SK-N-SH treated with all-trans-retinoic acid at 6 μM for 48 hours (cell line): Measurements from ENCODE around the gene FAM184A.

ENCODE experiments used
- ATAC-seq: fragments of 200-7000 bp; cut with Tn5 transposase; 3 replicates; pipeline ENCODE4 v1.9.1; 2020; ENCODE audit warnings: mild to moderate bottlenecking, moderate library complexity
- ARNTL ChIP-seq: fragments of 450-650 bp; formaldehyde crosslinking; IDR thresholded peaks from 2 replicates; pipeline ENCODE4 v1.5.0; 2020; ENCODE audit warnings: low read depth, mild to moderate bottlenecking, moderate library complexity, borderline replicate concordance
- BACH2 ChIP-seq: fragments of 250-450 bp; sonication (Bioruptor Pico); IDR thresholded peaks from 2 replicates; pipeline ENCODE4 v1.9.0; 2021; ENCODE audit warnings: mild to moderate bottlenecking, borderline replicate concordance
- ESRRG ChIP-seq: fragments of 250-450 bp; sonication (Bioruptor Pico); IDR thresholded peaks from 2 replicates; pipeline ENCODE4 v1.6.1; 2021; ENCODE audit warnings: mild to moderate bottlenecking
- GLIS3 ChIP-seq: fragments of 250-450 bp; sonication (Bioruptor Pico); IDR thresholded peaks from 2 replicates; pipeline ENCODE4 v1.5.0; 2020; ENCODE audit warnings: mild to moderate bottlenecking, moderate library complexity
- ISL1 ChIP-seq: fragments of 250-450 bp; sonication (Bioruptor Pico); IDR thresholded peaks from 2 replicates; pipeline ENCODE4 v2.1.2; 2022; ENCODE audit warnings: mild to moderate bottlenecking, moderate library complexity
- OSR1 ChIP-seq: fragments of 250-450 bp; sonication (Bioruptor Pico); IDR thresholded peaks from 2 replicates; pipeline ENCODE4 v1.8.0; 2022; ENCODE audit warnings: moderate library complexity, mild to moderate bottlenecking, inconsistent platforms
- PPARA ChIP-seq: fragments of 250-450 bp; sonication (Bioruptor Pico); IDR thresholded peaks from 2 replicates; pipeline ENCODE4 v1.5.0; 2020; ENCODE audit warnings: mild to moderate bottlenecking, borderline replicate concordance
- RARB ChIP-seq: fragments of 250-450 bp; sonication (Bioruptor Pico); IDR thresholded peaks from 2 replicates; pipeline ENCODE4 v1.8.0; 2021; ENCODE audit warnings: mild to moderate bottlenecking, moderate library complexity
- SNAI2 ChIP-seq: fragments of 250-450 bp; sonication (Bioruptor Pico); IDR thresholded peaks from 2 replicates; pipeline ENCODE4 v1.5.0; 2020; ENCODE audit warnings: mild to moderate bottlenecking, moderate library complexity
- TCF4 ChIP-seq: fragments of 250-450 bp; sonication (Bioruptor Pico); IDR thresholded peaks from 2 replicates; pipeline ENCODE4 v1.8.0; 2021; ENCODE audit warnings: mild to moderate bottlenecking, moderate library complexity, borderline replicate concordance
- ZC3H10 ChIP-seq: fragments of 250-450 bp; sonication (Bioruptor Pico); IDR thresholded peaks from 2 replicates; pipeline ENCODE4 v1.5.1; 2021; ENCODE audit warnings: mild to moderate bottlenecking, moderate library complexity
- ZFP3 ChIP-seq: fragments of 250-450 bp; sonication (Bioruptor Pico); IDR thresholded peaks from 2 replicates; pipeline ENCODE4 v1.5.0; 2020; ENCODE audit warnings: mild to moderate bottlenecking, moderate library complexity
- ZFP30 ChIP-seq: fragments of 450-650 bp; formaldehyde crosslinking; IDR thresholded peaks from 2 replicates; pipeline ENCODE4 v1.5.0; 2022; ENCODE audit warnings: mild to moderate bottlenecking, moderate library complexity
- ZNF565 ChIP-seq: fragments of 450-650 bp; formaldehyde crosslinking; conservative IDR thresholded peaks from 2 replicates; pipeline ENCODE4 v1.5.0; 2020; ENCODE audit warnings: low read depth, mild to moderate bottlenecking, moderate library complexity
- ZNF70 ChIP-seq: fragments of 450-650 bp; formaldehyde crosslinking; IDR thresholded peaks from 2 replicates; pipeline ENCODE4 v1.5.0; 2020; ENCODE audit warnings: mild to moderate bottlenecking, moderate library complexity
- ZNF8 ChIP-seq: fragments of 450-650 bp; formaldehyde crosslinking; IDR thresholded peaks from 2 replicates; pipeline ENCODE4 v1.5.0; 2020; ENCODE audit warnings: mild to moderate bottlenecking, moderate library complexity
- TF ChIP-seq, protein P1 (sequence below): fragments of 250-450 bp; sonication (Bioruptor Pico); IDR thresholded peaks from 2 replicates; pipeline ENCODE4 v1.8.0; 2020; ENCODE audit warnings: mild to moderate bottlenecking, moderate library complexity, borderline replicate concordance
- TF ChIP-seq, protein P2 (sequence below): fragments of 250-450 bp; sonication (Bioruptor Pico); IDR thresholded peaks from 2 replicates; pipeline ENCODE4 v1.5.1; 2021; ENCODE audit warnings: mild to moderate bottlenecking, moderate library complexity
- TF ChIP-seq, protein P3 (sequence below): fragments of 250-450 bp; sonication (Bioruptor Pico); IDR thresholded peaks from 2 replicates; pipeline ENCODE4 v1.8.0; 2021; ENCODE audit warnings: low read depth, mild to moderate bottlenecking, moderate library complexity, borderline replicate concordance
- TF ChIP-seq, protein P4 (sequence below): fragments of 250-450 bp; sonication (Bioruptor Pico); IDR thresholded peaks from 2 replicates; pipeline ENCODE4 v1.5.0; 2020; ENCODE audit warnings: mild to moderate bottlenecking, moderate library complexity
- TF ChIP-seq, protein P5 (sequence below): fragments of 250-450 bp; sonication (Bioruptor Pico); IDR thresholded peaks from 2 replicates; pipeline ENCODE4 v1.5.1; 2020; ENCODE audit warnings: low read depth, mild to moderate bottlenecking, moderate library complexity

FAM184A gene

DNA sequence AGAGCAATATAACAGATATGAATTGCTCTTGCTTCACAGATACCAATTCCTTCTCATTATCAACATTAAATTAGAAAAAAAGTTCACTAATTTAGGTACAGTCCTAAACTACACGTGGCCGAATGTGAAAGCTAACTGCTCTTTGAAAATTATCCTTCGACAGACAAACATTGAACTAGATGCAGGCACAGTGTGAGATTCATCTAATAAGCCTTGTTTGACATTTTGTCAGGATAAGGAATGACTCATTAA, 1.1 kb downstream of the FAM184A start:
- no peak for TF ChIP-seq ZNF8
- no peak for TF ChIP-seq ZNF70
- no peak for TF ChIP-seq RARB (CRISPR knock-in tag)
- no peak for TF ChIP-seq ZNF565
- TF ChIP-seq TCF4, result no peak
- no peak for TF ChIP-seq ISL1 (CRISPR knock-in tag)
- no peak for TF ChIP-seq SNAI2 (CRISPR knock-in tag)
- TF ChIP-seq, protein P1, sequence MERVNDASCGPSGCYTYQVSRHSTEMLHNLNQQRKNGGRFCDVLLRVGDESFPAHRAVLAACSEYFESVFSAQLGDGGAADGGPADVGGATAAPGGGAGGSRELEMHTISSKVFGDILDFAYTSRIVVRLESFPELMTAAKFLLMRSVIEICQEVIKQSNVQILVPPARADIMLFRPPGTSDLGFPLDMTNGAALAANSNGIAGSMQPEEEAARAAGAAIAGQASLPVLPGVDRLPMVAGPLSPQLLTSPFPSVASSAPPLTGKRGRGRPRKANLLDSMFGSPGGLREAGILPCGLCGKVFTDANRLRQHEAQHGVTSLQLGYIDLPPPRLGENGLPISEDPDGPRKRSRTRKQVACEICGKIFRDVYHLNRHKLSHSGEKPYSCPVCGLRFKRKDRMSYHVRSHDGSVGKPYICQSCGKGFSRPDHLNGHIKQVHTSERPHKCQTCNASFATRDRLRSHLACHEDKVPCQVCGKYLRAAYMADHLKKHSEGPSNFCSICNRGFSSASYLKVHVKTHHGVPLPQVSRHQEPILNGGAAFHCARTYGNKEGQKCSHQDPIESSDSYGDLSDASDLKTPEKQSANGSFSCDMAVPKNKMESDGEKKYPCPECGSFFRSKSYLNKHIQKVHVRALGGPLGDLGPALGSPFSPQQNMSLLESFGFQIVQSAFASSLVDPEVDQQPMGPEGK, result no peak
- TF ChIP-seq ZFP3 (CRISPR knock-in tag), result no peak
- TF ChIP-seq PPARA (CRISPR knock-in tag), result no peak
- TF ChIP-seq ESRRG (CRISPR knock-in tag), result no peak
- TF ChIP-seq OSR1 (CRISPR knock-in tag), result no peak
- TF ChIP-seq, protein P2, sequence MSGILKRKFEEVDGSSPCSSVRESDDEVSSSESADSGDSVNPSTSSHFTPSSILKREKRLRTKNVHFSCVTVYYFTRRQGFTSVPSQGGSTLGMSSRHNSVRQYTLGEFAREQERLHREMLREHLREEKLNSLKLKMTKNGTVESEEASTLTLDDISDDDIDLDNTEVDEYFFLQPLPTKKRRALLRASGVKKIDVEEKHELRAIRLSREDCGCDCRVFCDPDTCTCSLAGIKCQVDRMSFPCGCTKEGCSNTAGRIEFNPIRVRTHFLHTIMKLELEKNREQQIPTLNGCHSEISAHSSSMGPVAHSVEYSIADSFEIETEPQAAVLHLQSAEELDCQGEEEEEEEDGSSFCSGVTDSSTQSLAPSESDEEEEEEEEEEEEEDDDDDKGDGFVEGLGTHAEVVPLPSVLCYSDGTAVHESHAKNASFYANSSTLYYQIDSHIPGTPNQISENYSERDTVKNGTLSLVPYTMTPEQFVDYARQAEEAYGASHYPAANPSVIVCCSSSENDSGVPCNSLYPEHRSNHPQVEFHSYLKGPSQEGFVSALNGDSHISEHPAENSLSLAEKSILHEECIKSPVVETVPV (CRISPR knock-in tag), result no peak
- TF ChIP-seq, protein P3, sequence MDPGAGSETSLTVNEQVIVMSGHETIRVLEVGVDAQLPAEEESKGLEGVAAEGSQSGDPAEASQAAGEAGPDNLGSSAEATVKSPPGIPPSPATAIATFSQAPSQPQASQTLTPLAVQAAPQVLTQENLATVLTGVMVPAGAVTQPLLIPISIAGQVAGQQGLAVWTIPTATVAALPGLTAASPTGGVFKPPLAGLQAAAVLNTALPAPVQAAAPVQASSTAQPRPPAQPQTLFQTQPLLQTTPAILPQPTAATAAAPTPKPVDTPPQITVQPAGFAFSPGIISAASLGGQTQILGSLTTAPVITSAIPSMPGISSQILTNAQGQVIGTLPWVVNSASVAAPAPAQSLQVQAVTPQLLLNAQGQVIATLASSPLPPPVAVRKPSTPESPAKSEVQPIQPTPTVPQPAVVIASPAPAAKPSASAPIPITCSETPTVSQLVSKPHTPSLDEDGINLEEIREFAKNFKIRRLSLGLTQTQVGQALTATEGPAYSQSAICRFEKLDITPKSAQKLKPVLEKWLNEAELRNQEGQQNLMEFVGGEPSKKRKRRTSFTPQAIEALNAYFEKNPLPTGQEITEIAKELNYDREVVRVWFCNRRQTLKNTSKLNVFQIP, result no peak
- TF ChIP-seq, protein P4, sequence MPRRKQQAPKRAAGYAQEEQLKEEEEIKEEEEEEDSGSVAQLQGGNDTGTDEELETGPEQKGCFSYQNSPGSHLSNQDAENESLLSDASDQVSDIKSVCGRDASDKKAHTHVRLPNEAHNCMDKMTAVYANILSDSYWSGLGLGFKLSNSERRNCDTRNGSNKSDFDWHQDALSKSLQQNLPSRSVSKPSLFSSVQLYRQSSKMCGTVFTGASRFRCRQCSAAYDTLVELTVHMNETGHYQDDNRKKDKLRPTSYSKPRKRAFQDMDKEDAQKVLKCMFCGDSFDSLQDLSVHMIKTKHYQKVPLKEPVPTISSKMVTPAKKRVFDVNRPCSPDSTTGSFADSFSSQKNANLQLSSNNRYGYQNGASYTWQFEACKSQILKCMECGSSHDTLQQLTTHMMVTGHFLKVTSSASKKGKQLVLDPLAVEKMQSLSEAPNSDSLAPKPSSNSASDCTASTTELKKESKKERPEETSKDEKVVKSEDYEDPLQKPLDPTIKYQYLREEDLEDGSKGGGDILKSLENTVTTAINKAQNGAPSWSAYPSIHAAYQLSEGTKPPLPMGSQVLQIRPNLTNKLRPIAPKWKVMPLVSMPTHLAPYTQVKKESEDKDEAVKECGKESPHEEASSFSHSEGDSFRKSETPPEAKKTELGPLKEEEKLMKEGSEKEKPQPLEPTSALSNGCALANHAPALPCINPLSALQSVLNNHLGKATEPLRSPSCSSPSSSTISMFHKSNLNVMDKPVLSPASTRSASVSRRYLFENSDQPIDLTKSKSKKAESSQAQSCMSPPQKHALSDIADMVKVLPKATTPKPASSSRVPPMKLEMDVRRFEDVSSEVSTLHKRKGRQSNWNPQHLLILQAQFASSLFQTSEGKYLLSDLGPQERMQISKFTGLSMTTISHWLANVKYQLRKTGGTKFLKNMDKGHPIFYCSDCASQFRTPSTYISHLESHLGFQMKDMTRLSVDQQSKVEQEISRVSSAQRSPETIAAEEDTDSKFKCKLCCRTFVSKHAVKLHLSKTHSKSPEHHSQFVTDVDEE (CRISPR knock-in tag), result no peak
- no peak for TF ChIP-seq ZFP30 (CRISPR knock-in tag)
- ATAC-seq, result no peak; the same call in 2 of the 3 replicates

DNA sequence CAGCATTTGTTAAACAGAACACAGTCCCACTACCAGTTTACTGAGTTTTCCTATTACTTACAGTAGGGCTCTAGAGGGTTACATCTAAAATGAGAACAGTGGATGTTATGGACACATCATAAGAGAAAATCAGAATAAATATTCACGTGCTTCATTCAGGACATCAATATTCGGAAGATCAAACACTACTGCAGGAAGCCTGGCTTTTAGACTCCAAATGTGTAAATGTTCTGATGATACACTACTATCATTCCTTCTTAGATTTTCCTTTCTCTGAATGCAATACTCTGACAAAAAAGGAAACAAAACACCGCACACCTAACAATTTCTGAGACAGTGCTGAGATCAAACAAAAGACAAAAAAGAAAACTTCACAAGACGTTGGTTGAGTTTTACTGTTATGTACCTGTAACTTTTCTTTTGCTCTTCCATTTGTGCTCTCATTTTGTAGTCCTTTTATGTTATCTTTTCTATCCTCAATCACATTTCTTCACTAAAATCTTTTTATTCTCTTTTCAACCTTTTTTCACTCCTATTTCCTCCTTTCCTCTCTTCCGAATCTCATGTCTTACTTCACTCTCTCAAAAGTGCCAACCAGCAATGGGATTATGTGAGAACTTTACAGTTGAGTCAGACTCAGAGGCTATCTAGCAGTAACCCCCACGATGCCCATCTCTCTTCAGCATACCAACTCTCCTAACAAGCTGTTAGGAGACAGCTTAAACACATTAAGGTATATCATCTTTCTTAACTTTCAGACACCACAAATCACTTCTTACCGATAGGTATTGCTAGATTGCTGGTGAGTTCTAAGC, 1.7 kb downstream of the FAM184A start:
- no peak for ATAC-seq
- TF ChIP-seq, protein P3, result no peak
- TF ChIP-seq ZNF565 (no peak), ISL1 (CRISPR knock-in tag) (no peak), SNAI2 (CRISPR knock-in tag) (no peak), TCF4 (no peak), ARNTL (CRISPR knock-in tag) (no peak), ZFP3 (CRISPR knock-in tag) (no peak), OSR1 (CRISPR knock-in tag) (no peak), ZC3H10 (no peak), PPARA (CRISPR knock-in tag) (no peak), ZNF70 (no peak), ZNF8 (no peak), BACH2 (CRISPR knock-in tag) (no peak), ESRRG (CRISPR knock-in tag) (no peak), GLIS3 (CRISPR knock-in tag) (no peak)
- TF ChIP-seq, protein P5, sequence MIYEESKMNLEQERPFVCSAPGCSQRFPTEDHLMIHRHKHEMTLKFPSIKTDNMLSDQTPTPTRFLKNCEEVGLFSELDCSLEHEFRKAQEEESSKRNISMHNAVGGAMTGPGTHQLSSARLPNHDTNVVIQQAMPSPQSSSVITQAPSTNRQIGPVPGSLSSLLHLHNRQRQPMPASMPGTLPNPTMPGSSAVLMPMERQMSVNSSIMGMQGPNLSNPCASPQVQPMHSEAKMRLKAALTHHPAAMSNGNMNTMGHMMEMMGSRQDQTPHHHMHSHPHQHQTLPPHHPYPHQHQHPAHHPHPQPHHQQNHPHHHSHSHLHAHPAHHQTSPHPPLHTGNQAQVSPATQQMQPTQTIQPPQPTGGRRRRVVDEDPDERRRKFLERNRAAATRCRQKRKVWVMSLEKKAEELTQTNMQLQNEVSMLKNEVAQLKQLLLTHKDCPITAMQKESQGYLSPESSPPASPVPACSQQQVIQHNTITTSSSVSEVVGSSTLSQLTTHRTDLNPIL (CRISPR knock-in tag), result no peak
- TF ChIP-seq, protein P1, result no peak
